ENCODE results near the gene CRAT.
A peak's percentile ranks its signal among the peaks of the same experiment; 100 is the strongest.

The CRAT gene

DNA sequence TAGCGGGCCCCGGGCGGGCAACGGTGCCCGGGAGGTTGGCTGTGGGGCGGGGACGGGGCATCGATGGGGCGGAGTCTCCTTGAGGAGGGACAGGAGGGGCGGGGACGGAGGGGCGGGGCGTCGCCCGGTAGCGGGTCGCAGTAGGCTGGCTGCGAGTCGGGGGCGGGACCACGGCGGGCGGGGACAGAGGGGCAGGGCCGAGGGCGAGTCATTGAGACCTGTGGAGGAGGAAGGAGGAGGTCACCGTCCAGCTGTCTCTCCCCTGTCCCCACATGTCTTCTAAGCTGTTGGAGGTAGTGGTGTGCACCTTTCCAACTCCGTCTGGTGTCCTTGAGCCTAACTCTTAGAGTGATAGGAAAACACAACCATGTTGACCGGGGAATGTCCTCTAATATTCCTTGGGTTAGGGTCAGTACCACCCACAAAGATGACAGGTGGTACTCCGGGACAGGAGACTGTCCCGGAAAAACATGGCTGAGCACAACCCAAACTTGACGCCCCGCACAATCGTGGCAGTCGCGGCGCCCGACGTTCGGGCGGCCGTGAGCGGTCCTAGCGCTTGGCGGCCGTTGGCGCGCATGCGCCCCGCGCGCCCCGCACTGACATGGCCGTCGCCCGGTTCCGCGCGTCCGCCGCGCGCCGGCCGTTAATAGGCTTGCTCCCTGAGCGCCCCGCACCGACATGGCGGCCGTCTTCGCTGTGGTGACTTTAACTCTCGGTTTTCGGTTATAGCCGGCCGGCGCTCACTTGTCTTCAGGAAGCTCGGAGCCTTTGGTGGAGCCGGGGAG is at the start of gene CRAT, which contains the start of gene PTPA:
Gene CRAT (minus strand): TSS at position 54 of the 788 bp plus-strand sequence. CDS start 284 bp downstream, outside the sequence.
Gene PTPA (plus strand): TSS at position 676 of the 788 bp plus-strand sequence. CDS start 186 bp downstream, outside the sequence.
- no peak for TF ChIP-seq CTCF (IDR thresholded peaks at IDR 0.05; ENCODE audit: borderline replicate concordance, insufficient read depth, low read depth, low read length)

DNA sequence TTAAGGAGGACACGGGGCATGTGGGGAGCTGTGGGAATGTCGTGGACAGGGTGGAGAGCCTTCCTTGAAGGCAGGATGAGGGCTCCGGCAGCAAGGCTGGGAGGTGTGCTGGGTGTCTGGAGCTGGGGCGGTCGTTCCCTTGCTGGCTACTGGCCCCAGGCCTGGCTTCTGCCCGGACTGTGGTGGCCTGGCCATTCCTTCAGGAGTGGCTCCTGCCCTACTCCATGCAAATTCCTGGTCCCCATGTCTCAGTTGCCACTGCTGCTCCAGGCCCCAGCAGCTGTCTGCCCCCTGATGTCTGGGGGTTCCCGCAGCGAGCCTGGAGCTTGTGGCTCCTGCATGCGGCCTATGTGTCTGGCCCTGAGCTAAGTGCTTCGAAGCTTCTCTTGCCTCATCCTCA is 45.6 kb upstream of the CRAT start:
- no peak for TF ChIP-seq CTCF (IDR thresholded peaks at IDR 0.05; ENCODE audit: borderline replicate concordance, insufficient read depth, low read depth, low read length)
- H3K4me3 ChIP-seq (ENCODE audit: low read depth, low read length), result no peak overlapping the region

More for the DNA sequence above, at the start of gene CRAT, which contains the start of gene PTPA:
- H3K4me3 ChIP-seq (ENCODE audit: low read depth, low read length), result peak within 1 kb of the TSS; percentile 71

DNA sequence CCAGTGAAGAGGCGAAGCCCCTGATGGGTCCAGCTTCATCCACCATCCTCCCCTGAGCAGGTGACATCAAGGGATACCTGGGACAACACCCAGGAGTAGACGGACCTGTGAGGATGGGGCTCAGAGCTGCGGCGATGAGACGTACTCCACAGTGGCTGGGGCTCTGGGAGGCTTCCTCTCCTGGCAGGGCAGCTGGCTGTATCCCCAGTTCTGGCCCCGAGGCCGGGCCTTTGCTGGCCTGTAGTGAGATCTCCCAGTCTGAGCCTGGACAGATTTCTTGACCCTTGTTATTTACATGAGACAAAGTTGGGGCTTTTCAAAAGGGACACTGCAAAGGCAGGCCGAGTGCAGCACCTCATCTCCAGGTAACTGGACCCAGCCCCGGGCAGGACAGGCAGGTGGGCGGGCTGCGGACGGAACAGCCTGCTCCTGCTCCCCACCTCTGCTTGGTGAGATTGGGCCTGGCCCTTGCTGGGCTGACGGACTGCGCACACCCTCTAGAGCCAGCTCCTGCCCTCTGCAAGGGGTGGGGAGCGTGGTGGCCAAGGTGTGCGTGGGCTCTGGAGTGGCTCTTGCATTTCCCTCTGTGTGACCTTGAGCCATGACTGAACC is 44.4 kb upstream of the CRAT start:
- TF ChIP-seq CTCF (IDR thresholded peaks at IDR 0.05; ENCODE audit: borderline replicate concordance, insufficient read depth, low read depth, low read length), result no peak

GRCh38 chr9:129151469-129151868 is 40.9 kb upstream of the CRAT start:
- no peak for TF ChIP-seq CTCF (IDR thresholded peaks at IDR 0.05; ENCODE audit: borderline replicate concordance, insufficient read depth, low read depth, low read length)
- H3K4me3 ChIP-seq (ENCODE audit: low read depth, low read length), result no peak overlapping the region

More for the DNA sequence above, 44.4 kb upstream of the CRAT start:
- no peak overlapping the region for H3K4me3 ChIP-seq (ENCODE audit: low read depth, low read length)

DNA sequence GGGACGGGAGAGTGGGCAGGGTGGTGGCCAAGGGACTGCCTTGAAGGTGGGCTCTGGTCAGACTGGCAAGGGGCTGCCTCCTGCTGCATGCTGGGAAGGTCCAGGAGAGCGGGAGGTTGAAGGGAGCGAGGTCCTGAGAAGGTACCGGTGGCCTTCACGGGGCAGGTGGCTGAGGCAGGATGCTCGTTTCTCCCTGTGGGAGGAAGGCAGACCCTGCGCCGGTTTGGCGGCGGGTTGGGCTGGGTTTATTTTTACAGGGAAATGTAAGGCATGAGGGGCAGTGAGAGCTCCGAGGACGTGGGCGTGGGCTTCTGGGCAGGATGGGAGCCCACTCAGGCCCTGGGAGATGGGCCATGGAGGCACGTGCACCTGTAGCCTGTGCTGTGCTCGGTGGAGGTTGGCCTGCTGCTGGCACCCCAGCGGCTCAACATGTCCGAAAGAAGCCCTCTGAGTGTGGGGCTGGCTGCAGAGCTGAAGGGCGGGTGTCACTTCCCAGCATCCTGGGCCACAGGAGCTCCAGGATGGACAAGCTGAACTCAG is 40.1 kb upstream of the CRAT start:
- no peak for TF ChIP-seq CTCF (IDR thresholded peaks at IDR 0.05; ENCODE audit: borderline replicate concordance, insufficient read depth, low read depth, low read length)
- no peak overlapping the region for H3K4me3 ChIP-seq (ENCODE audit: low read depth, low read length)

DNA sequence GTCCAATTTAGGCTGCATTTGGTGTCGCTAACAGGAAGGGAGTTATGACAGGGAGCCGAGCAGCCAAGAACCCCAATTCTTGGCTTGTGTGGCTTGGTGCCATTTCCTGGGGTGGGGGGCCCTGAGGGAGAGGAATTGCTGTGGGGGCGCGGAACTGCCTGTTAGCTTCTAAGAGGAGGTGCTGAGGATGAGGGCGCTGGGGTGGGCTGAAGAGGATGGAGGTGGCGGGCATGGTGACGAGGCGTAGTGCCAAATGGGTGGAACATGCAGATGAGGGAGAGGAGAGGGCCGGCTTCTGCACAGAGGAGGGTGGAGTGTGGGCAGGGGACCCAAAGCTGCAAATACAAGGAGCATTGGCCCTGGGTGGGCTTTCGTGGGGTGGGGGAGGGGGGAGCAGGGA is 39.5 kb upstream of the CRAT start:
- no peak for TF ChIP-seq CTCF (IDR thresholded peaks at IDR 0.05; ENCODE audit: borderline replicate concordance, insufficient read depth, low read depth, low read length)
- H3K4me3 ChIP-seq (ENCODE audit: low read depth, low read length), result no peak overlapping the region

Data from GM12875 (cell line).